C4-2B (cell line): ENCODE data around the gene ARHGEF28.
A peak's percentile ranks its signal among the peaks of the same experiment; 100 is the strongest.

ENCODE experiments used
- H3K27ac ChIP-seq: fragments of 450-650 bp; 2 replicates; pipeline ENCODE4 v1.5.1; 2017
- CTCF ChIP-seq: fragments of 450-650 bp; conservative IDR thresholded peaks from 2 replicates; pipeline ENCODE4 v1.5.1; 2017; ENCODE audit warnings: mild to moderate bottlenecking
- ZFX ChIP-seq: fragments of 450-650 bp; IDR thresholded peaks from 2 replicates; pipeline ENCODE4 v1.6.1; 2017

Gene ARHGEF28

GRCh38 chr5:73661753-73662152, 35.8 kb downstream of the ARHGEF28 start:
- H3K27ac ChIP-seq, result no peak overlapping the region
- TF ChIP-seq CTCF (no peak), ZFX (no peak)

GRCh38 chr5:73663161-73663859, 37.3 kb downstream of the ARHGEF28 start:
- peak overlapping the region; percentile 42 for H3K27ac ChIP-seq

GRCh38 chr5:73663860-73664240, 37.9 kb downstream of the ARHGEF28 start:
- TF ChIP-seq CTCF (no peak), ZFX (no peak)
- no peak overlapping the region for H3K27ac ChIP-seq

More at GRCh38 chr5:73663161-73663859, 37.3 kb downstream of the ARHGEF28 start:
- TF ChIP-seq ZFX (no peak), CTCF (no peak)

GRCh38 chr5:73664796-73665195, 38.8 kb downstream of the ARHGEF28 start:
- H3K27ac ChIP-seq, result no peak overlapping the region
- TF ChIP-seq CTCF (no peak), ZFX (no peak)

GRCh38 chr5:73666891-73667290, 40.9 kb downstream of the ARHGEF28 start:
- no peak for TF ChIP-seq ZFX
- TF ChIP-seq CTCF, result no peak
- H3K27ac ChIP-seq, result no peak overlapping the region

GRCh38 chr5:73668017-73668416, 42.0 kb downstream of the ARHGEF28 start:
- TF ChIP-seq ZFX (no peak), CTCF (no peak)
- no peak overlapping the region for H3K27ac ChIP-seq

- H3K27ac ChIP-seq, result no peak overlapping the region
- no peak for TF ChIP-seq ZFX
- no peak for TF ChIP-seq CTCF
Observed at GRCh38 chr5:73668486-73669111, 42.6 kb downstream of the ARHGEF28 start.
